Thyroid gland (tissue), 4 donors: ENCODE data around the gene CMPK1.

Experiments
- POLR2A ChIP-seq, 2 donors: fragments of 450-650 bp; IDR thresholded peaks; one replicate each; pipeline ENCODE4 v1.6.1; 2017; ENCODE audit warnings: antibody characterized with exemption in 2 of 2, mild to moderate bottlenecking in 2 of 2, moderate library complexity in 1 of 2
- TF ChIP-seq, protein P1 (sequence below), 6 experiments: fragments of 200-600 bp in 3 of 6; fragments of 450-650 bp in 3 of 6; sonication (generic) in 3 of 6; IDR thresholded peaks; one replicate each; pipeline ENCODE4 v1.5.1; 2016 to 2019; ENCODE audit warnings: antibody characterized with exemption in 6 of 6, mild to moderate bottlenecking in 2 of 6, inconsistent platforms in 1 of 6, moderate library complexity in 1 of 6

DNA sequence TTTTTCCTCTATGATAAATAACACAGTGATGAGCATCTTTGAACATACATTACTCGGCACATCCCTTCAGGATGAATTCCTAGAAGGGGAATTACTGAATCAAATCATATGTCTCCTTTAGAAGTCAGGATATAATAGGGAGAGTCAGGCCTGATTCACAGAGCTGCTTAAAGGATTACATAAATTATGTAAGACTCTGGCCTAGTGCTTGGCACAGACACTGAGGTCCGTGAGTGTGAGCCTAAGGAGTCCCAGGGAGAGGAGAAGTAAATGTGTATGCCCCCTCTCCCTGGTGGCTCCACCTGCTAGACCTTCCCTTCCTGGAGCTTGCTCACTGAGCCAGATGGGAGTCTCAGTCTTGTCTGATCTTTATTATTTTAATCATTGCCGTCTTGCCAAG lies 73.9 kb downstream of the CMPK1 start:
- TF ChIP-seq, protein P1, sequence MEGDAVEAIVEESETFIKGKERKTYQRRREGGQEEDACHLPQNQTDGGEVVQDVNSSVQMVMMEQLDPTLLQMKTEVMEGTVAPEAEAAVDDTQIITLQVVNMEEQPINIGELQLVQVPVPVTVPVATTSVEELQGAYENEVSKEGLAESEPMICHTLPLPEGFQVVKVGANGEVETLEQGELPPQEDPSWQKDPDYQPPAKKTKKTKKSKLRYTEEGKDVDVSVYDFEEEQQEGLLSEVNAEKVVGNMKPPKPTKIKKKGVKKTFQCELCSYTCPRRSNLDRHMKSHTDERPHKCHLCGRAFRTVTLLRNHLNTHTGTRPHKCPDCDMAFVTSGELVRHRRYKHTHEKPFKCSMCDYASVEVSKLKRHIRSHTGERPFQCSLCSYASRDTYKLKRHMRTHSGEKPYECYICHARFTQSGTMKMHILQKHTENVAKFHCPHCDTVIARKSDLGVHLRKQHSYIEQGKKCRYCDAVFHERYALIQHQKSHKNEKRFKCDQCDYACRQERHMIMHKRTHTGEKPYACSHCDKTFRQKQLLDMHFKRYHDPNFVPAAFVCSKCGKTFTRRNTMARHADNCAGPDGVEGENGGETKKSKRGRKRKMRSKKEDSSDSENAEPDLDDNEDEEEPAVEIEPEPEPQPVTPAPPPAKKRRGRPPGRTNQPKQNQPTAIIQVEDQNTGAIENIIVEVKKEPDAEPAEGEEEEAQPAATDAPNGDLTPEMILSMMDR (IDR thresholded peaks at IDR 0.05) = no peak
- no peak for TF ChIP-seq POLR2A (IDR thresholded peaks at IDR 0.05)
